ENCODE results near the gene LRP1B.

- TF ChIP-seq ESRRA (IDR thresholded peaks at IDR 0.05; ENCODE audit: borderline replicate concordance, low read length) = no peak
- TF ChIP-seq NFE2L2 (conservative IDR thresholded peaks at IDR 0.05; ENCODE audit: low read length) = no peak
- TF ChIP-seq, protein P1, sequence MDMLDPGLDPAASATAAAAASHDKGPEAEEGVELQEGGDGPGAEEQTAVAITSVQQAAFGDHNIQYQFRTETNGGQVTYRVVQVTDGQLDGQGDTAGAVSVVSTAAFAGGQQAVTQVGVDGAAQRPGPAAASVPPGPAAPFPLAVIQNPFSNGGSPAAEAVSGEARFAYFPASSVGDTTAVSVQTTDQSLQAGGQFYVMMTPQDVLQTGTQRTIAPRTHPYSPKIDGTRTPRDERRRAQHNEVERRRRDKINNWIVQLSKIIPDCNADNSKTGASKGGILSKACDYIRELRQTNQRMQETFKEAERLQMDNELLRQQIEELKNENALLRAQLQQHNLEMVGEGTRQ (IDR thresholded peaks at IDR 0.05) = no peak
- TF ChIP-seq RCOR1 (IDR thresholded peaks at IDR 0.05; ENCODE audit: low read depth, low read length) = no peak
- TF ChIP-seq MAZ (IDR thresholded peaks at IDR 0.05; ENCODE audit: borderline replicate concordance, low read depth, low read length) = no peak
- TF ChIP-seq, protein P2, sequence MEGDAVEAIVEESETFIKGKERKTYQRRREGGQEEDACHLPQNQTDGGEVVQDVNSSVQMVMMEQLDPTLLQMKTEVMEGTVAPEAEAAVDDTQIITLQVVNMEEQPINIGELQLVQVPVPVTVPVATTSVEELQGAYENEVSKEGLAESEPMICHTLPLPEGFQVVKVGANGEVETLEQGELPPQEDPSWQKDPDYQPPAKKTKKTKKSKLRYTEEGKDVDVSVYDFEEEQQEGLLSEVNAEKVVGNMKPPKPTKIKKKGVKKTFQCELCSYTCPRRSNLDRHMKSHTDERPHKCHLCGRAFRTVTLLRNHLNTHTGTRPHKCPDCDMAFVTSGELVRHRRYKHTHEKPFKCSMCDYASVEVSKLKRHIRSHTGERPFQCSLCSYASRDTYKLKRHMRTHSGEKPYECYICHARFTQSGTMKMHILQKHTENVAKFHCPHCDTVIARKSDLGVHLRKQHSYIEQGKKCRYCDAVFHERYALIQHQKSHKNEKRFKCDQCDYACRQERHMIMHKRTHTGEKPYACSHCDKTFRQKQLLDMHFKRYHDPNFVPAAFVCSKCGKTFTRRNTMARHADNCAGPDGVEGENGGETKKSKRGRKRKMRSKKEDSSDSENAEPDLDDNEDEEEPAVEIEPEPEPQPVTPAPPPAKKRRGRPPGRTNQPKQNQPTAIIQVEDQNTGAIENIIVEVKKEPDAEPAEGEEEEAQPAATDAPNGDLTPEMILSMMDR (IDR thresholded peaks at IDR 0.05) = no peak
- TF ChIP-seq, protein P3, sequence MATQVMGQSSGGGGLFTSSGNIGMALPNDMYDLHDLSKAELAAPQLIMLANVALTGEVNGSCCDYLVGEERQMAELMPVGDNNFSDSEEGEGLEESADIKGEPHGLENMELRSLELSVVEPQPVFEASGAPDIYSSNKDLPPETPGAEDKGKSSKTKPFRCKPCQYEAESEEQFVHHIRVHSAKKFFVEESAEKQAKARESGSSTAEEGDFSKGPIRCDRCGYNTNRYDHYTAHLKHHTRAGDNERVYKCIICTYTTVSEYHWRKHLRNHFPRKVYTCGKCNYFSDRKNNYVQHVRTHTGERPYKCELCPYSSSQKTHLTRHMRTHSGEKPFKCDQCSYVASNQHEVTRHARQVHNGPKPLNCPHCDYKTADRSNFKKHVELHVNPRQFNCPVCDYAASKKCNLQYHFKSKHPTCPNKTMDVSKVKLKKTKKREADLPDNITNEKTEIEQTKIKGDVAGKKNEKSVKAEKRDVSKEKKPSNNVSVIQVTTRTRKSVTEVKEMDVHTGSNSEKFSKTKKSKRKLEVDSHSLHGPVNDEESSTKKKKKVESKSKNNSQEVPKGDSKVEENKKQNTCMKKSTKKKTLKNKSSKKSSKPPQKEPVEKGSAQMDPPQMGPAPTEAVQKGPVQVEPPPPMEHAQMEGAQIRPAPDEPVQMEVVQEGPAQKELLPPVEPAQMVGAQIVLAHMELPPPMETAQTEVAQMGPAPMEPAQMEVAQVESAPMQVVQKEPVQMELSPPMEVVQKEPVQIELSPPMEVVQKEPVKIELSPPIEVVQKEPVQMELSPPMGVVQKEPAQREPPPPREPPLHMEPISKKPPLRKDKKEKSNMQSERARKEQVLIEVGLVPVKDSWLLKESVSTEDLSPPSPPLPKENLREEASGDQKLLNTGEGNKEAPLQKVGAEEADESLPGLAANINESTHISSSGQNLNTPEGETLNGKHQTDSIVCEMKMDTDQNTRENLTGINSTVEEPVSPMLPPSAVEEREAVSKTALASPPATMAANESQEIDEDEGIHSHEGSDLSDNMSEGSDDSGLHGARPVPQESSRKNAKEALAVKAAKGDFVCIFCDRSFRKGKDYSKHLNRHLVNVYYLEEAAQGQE (IDR thresholded peaks at IDR 0.05) = no peak
Measured at GRCh38 chr2:140975237-140975636, 1155.6 kb downstream of the LRP1B start.

All from A549 (cell line).